Measurements from ENCODE around the gene DOK7. TPM values are rescaled to one million over a fixed set of nuclear protein-coding genes. Genes with fewer than 3 reads are reported as not detected.

Gene DOK7
- total RNA-seq, 1 experiment from 2014 or later, result 5.3 TPM

GRCh38 chr4:3471098-3471760 is 8.1 kb downstream of the DOK7 start:
- no peaks in the 10 kb centered on the region for H3K36me3 Mint-ChIP-seq (ENCODE audit: insufficient read depth, unreplicated experiment)
- no peaks in the 10 kb centered on the region for H3K9me3 Mint-ChIP-seq (ENCODE audit: unreplicated experiment)
- H3K27me3 Mint-ChIP-seq (ENCODE audit: insufficient read depth, unreplicated experiment), result no peaks in the 10 kb centered on the region
- peaks cover 6% of the 10 kb centered on the region for H3K4me1 Mint-ChIP-seq (ENCODE audit: insufficient read depth, unreplicated experiment)
- H3K27ac Mint-ChIP-seq (ENCODE audit: low read depth, unreplicated experiment), result no peak overlapping the region
- TF ChIP-seq, protein P1, sequence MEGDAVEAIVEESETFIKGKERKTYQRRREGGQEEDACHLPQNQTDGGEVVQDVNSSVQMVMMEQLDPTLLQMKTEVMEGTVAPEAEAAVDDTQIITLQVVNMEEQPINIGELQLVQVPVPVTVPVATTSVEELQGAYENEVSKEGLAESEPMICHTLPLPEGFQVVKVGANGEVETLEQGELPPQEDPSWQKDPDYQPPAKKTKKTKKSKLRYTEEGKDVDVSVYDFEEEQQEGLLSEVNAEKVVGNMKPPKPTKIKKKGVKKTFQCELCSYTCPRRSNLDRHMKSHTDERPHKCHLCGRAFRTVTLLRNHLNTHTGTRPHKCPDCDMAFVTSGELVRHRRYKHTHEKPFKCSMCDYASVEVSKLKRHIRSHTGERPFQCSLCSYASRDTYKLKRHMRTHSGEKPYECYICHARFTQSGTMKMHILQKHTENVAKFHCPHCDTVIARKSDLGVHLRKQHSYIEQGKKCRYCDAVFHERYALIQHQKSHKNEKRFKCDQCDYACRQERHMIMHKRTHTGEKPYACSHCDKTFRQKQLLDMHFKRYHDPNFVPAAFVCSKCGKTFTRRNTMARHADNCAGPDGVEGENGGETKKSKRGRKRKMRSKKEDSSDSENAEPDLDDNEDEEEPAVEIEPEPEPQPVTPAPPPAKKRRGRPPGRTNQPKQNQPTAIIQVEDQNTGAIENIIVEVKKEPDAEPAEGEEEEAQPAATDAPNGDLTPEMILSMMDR (IDR thresholded peaks at IDR 0.05; ENCODE audit: unreplicated experiment), result no peak
- no peak for DNase-seq (ENCODE audit: unreplicated experiment)
- H3K4me3 Mint-ChIP-seq (ENCODE audit: unreplicated experiment), result no peak overlapping the region
- CTCF ChIA-PET, result interaction anchor here (3.7 kb wide), 1 partner anchor 9 kb away, joined by 26 read pairs; no protein-coding TSS in a partner anchor
- POLR2A ChIA-PET, result interaction anchor here (0.9 kb wide), 1 partner anchor 10 kb away, joined by 4 read pairs; no protein-coding TSS in a partner anchor
- no TSS peak for BruUV-seq (replicated peaks)
- intact Hi-C loops (cut with micrococcal nuclease), result no loop called here

DNA sequence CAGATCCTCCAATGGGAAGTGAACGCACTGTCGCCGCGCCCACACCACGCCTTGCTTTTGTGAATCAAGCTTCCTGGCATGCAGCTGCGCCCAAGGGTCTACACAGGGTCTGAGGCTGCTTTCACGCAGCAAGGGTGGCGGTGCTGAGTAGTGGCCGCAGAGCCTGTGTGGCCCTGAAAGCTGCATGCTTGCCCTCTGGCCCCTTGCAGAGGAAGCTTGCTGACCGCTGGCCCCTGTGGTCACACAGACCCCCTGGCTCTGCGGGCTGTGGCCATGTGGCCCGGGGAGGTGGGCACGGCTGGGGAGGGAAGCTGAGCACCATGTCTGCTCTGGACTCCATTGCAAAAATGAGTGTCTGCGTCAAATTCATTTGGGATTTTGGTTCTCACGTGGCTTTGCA is 8.8 kb downstream of the DOK7 start:
- no peaks in the 10 kb centered on the region for H3K27me3 Mint-ChIP-seq (ENCODE audit: insufficient read depth, unreplicated experiment)
- no TSS peak for BruUV-seq (replicated peaks)
- peaks cover 6% of the 10 kb centered on the region for H3K4me1 Mint-ChIP-seq (ENCODE audit: insufficient read depth, unreplicated experiment)
- intact Hi-C loops (cut with micrococcal nuclease), result no loop called here
- H3K36me3 Mint-ChIP-seq (ENCODE audit: insufficient read depth, unreplicated experiment), result no peaks in the 10 kb centered on the region
- DNase-seq (ENCODE audit: unreplicated experiment), result no peak
- CTCF ChIA-PET, result interaction anchor here (3.7 kb wide), 1 partner anchor 8 kb away, joined by 26 read pairs; no protein-coding TSS in a partner anchor
- POLR2A ChIA-PET, result interaction anchor here (0.6 kb wide), 1 partner anchor 88 kb away, joined by 3 read pairs; no protein-coding TSS in a partner anchor
- H3K9me3 Mint-ChIP-seq (ENCODE audit: unreplicated experiment), result no peaks in the 10 kb centered on the region
- TF ChIP-seq, protein P1 (IDR thresholded peaks at IDR 0.05; ENCODE audit: unreplicated experiment), result no peak
- H3K27ac Mint-ChIP-seq (ENCODE audit: low read depth, unreplicated experiment), result no peak overlapping the region
- H3K4me3 Mint-ChIP-seq (ENCODE audit: unreplicated experiment), result no peak overlapping the region

DNA sequence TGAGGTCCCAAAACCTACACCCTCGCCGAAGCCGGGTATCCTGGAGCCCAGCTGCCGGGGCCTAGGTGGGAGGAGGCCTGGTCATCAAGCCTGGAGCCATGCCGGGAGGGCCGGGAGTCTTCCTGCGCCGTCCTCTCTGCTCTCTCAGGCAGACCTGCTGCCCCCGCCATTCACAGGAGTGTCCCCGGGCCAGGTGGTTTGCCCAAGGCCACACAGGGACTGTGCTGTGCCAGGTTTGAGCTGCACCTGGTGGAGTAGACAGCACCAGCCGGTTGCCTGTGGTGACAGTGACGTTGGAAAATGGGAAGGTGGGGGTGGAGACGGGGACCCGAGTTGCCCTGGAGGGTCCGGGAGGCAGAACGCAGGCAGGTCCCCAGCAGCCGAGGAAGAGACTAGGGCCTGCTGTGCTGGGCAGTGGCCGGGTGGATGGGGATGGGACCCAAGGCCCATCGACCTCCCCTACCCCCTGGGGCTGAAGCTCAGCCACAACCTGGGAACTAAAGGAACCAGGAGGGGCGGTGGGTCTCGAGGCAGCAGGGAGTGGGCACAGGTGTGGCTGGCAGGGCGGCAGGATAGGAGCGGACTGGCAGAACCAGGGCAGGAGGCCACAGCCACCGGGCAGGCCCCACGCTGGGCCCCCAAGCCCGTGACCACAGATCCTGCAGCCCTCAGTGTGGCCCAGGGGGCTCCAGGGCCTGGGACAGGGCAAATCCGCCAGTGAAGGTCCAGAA is 9.5 kb downstream of the DOK7 start:
- TF ChIP-seq, protein P1 (IDR thresholded peaks at IDR 0.05; ENCODE audit: unreplicated experiment), result no peak
- ChIA-PET POLR2A (interaction anchor here (0.6 kb wide), 1 partner anchor 88 kb away, joined by 3 read pairs; no protein-coding TSS in a partner anchor), CTCF (interaction anchor here (3.7 kb wide), 1 partner anchor 8 kb away, joined by 26 read pairs; no protein-coding TSS in a partner anchor)
- no peak overlapping the region for H3K4me3 Mint-ChIP-seq (ENCODE audit: unreplicated experiment)
- intact Hi-C loops (cut with micrococcal nuclease), result no loop called here
- BruUV-seq (replicated peaks), result no TSS peak
- no peaks in the 10 kb centered on the region for H3K36me3 Mint-ChIP-seq (ENCODE audit: insufficient read depth, unreplicated experiment)
- H3K27me3 Mint-ChIP-seq (ENCODE audit: insufficient read depth, unreplicated experiment), result no peaks in the 10 kb centered on the region
- peaks cover 6% of the 10 kb centered on the region for H3K4me1 Mint-ChIP-seq (ENCODE audit: insufficient read depth, unreplicated experiment)
- DNase-seq (ENCODE audit: unreplicated experiment), result no peak
- H3K27ac Mint-ChIP-seq (ENCODE audit: low read depth, unreplicated experiment), result no peak overlapping the region
- H3K9me3 Mint-ChIP-seq (ENCODE audit: unreplicated experiment), result no peaks in the 10 kb centered on the region

DNA sequence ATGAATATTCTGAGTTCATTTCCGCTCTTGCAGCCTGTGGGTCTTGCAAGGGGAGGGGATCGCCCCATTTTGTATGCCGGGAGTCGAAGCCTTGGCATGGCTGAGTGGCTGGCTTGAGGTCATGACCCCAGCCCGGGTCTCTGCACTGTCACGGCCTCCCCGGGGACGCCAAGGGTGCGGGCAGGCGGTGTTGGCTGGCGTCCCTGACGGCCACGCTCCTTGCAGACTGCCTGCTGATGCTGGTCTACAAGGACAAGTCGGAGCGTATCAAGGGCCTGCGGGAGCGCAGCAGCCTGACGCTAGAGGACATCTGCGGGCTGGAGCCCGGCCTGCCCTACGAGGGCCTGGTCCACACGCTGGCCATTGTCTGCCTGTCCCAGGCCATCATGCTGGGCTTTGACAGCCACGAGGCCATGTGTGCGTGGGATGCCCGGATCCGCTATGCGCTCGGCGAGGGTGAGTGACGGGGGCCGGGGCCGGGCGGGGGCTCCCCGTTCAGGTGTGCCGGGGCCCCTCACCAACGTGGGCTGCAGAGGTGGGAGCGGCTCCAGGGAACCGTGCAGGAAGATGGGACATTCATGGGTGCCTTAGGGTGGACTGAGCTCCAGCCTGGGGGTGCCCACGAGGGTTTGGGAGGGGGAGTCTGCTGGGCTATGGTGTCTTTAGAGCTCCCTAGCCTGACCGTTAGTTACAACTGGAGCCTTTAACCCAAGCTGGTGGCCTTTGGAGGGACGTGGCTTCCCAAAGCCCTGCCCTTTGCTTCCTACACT is 10.3 kb downstream of the DOK7 start:
- DNase-seq (ENCODE audit: unreplicated experiment), result no peak
- H3K27me3 Mint-ChIP-seq (ENCODE audit: insufficient read depth, unreplicated experiment), result no peaks in the 10 kb centered on the region
- no TSS peak for BruUV-seq (replicated peaks)
- POLR2A ChIA-PET, result no interaction called here
- no peak overlapping the region for H3K27ac Mint-ChIP-seq (ENCODE audit: low read depth, unreplicated experiment)
- no peaks in the 10 kb centered on the region for H3K9me3 Mint-ChIP-seq (ENCODE audit: unreplicated experiment)
- intact Hi-C loops (cut with micrococcal nuclease), result no loop called here
- CTCF ChIA-PET, result interaction anchor here (3.7 kb wide), 1 partner anchor 7 kb away, joined by 26 read pairs; no protein-coding TSS in a partner anchor
- H3K4me1 Mint-ChIP-seq (ENCODE audit: insufficient read depth, unreplicated experiment), result peaks cover 6% of the 10 kb centered on the region
- H3K36me3 Mint-ChIP-seq (ENCODE audit: insufficient read depth, unreplicated experiment), result no peaks in the 10 kb centered on the region
- TF ChIP-seq, protein P1 (IDR thresholded peaks at IDR 0.05; ENCODE audit: unreplicated experiment), result no peak
- H3K4me3 Mint-ChIP-seq (ENCODE audit: unreplicated experiment), result no peak overlapping the region

Measured in MCF 10A (cell line).